HG03354 (cell line): Measurements from ENCODE around the gene TINAGL1.

Experiments
- ATAC-seq: cut with Tn5 transposase; IDR thresholded peaks from one replicate; pipeline ENCODE4 v1.9.1; 2021; ENCODE audit warnings: mild to moderate bottlenecking; ENCODE audit not compliant: unreplicated experiment, poor library complexity, severe bottlenecking

TINAGL1 gene

DNA sequence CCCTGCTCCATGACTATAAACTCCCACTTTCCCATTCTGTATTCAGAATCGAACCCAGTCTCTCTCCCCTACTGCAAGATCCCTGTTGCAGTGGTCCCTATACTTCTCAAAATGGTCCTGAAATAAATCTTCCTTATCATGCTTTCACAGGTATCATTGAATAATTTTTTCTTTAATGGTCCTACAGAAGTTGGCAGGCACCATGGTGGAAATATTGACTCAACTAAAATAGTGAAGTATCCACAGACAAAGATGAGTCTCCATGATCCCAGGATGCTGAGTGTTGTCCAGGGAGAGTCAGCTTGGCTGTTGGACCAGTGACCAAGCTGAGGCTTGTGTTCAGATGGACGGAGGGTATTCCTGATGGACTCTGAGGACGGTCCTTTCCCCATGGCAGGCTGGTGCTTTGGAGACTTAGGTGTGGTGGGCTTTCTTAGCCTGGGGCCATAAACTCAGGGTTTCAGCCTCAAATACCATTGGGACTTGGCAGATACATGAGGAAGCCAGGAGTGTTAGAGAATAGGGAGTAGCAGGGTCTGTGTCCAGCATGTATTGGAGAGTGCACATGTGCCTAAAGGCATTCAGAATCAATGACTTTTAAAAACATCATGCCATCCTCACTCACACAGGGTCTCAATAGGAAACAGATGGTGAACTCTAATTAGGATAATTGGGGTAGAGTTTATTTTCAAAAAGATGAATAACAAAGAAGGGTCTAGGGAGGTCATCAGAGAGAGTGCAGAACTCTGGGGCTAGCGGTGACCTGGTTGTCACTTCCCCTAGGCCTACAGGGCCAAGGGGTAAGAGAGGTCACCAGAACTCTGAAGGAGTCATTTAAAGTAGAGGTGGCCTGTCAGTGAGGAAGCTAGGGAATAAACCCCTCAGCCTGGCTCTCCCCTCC, 19.8 kb downstream of the TINAGL1 start:
- ATAC-seq: no peak

GRCh38 chr1:31596737-31597097, 20.4 kb downstream of the TINAGL1 start:
- no peak for ATAC-seq

- no peak for ATAC-seq
Measured at GRCh38 chr1:31598980-31599379, 22.7 kb downstream of the TINAGL1 start.

DNA sequence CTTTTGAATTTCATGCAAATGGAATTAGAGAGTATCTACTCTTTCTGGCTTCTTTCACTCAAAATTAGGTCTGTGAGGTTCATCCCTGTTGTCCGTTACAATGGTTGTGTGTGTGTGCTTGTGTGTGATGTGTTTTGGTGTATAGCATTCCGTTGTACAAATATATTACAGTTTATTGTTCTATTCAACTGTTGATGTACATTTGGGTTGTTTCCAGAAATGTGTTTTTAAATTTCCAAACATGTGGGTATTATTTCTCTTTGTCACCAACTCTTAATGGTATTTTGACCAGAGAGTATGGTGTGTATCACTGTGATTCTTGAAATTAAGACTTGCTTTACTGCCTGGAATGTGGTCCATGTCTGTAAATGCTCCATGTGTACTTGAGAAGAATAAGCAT, 24.3 kb downstream of the TINAGL1 start:
- no peak for ATAC-seq

- no peak for ATAC-seq
Measured at GRCh38 chr1:31602081-31602480, 25.8 kb downstream of the TINAGL1 start.

DNA sequence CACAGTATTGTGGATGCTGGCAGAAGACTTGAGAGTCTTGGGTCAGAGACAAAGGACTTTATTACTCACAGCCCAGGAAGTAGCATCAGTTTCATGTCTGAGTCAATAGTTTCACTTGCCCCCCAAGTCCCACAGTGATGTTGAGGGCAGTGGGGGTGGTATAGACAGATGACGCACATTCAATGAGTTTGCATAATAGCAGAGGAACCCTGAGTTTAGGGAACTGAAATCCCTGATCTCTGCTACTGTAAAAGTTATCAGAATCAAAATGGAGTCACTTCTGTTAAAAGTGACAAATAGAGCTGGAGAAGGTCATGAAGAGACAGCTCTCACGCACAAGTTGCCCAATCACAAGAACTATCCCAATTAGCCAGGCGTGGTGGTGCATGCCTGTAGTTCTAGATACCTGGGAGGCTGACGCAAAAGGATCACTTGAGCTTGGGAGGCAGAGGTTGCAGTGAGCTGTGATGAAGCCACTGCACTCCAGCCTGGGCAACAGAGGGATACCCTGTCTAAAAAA, 29.7 kb downstream of the TINAGL1 start:
- ATAC-seq: peak; percentile 98

GRCh38 chr1:31607360-31607759, 31.0 kb downstream of the TINAGL1 start:
- no peak for ATAC-seq

DNA sequence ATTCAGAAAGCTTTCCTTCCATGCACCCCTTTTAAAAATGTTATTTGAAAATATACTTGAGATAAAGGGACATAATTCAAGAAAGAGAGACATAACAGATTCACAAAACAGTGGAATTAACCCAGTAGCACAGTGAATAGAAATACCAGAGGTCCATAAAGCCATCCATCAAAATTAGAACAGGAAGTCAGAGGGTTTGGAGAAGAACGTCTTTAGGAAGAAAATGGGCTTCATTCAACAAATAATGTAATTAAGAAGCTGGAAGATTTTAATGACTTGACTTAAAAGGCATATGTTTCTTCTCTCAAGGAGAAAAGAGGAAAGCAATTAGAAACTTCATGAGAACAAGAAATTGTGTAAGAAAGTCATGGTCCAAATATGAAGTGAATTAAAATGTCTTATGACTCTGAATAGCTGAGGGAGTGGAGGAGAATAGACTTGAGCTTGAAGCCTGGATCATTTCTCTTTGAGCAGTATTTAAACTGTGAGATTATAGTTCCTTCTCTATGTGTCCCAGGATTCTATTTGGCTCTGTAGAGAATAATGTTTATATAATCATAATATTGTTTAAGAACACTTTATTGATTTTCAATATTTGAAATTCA, 33.3 kb downstream of the TINAGL1 start:
- ATAC-seq: no peak

DNA sequence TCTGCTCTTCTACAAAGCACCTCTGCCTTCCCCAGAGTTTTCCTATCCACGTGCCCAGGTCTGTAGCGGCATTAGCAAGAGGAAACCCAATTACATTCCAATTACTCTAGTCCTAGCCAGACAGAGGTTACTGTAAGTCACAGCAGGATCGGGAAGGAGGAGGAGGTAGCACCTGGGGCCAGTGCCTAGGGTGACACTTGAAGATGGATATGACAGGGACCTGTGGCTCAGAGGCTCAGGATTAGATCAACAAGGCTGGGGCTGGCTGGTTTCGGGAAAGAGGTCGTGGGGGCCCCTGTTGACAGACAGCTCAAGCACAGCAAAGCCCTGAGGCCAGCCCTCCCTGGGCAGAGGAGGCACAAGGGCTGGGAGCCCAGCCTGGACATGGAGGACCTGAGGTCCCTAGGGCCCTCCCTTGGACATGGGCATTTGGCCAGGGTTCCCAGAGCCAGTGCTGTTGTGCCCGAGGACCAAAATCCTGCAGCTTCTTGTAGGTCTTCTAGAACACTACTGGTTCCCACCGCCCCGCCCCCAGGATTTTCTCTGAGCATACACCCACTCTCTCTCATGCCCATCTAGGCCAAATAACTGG, 38.2 kb downstream of the TINAGL1 start:
- ATAC-seq: no peak

GRCh38 chr1:31615414-31615813, 39.1 kb downstream of the TINAGL1 start:
- no peak for ATAC-seq

DNA sequence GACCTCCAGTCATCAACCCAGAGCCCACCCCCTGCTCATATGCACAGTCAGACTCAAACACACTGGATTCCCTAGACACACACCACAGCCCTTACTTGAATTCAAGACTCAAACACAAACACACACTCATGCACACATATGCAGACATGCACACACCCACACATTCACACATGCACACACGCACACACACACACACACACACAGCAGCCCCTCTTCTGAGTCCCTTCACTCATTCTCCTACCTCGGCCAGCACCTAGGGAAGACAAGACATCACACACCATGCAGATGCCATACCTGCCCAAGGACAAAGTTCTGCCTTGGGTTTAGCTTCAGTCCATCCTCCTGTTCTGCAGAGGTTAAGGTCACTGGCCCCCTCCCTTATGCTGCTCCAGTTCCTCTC, 39.6 kb downstream of the TINAGL1 start:
- no peak for ATAC-seq

- ATAC-seq: peak; percentile 21
Measured at GRCh38 chr1:31617218-31617915, 41.1 kb downstream of the TINAGL1 start, which contains the start of gene HCRTR1. TSS of gene HCRTR1 (plus strand) at chr1:31617689. CDS start at chr1:31619193, 1,504 bp downstream.

GRCh38 chr1:31617916-31618746, 41.8 kb downstream of the TINAGL1 start:
- peak; percentile 72 for ATAC-seq

GRCh38 chr1:31618916-31619846, 42.9 kb downstream of the TINAGL1 start:
- no peak for ATAC-seq

- ATAC-seq: no peak
Measured at GRCh38 chr1:31620631-31621497, 44.5 kb downstream of the TINAGL1 start.

- no peak for ATAC-seq
Measured at GRCh38 chr1:31621498-31621820, 45.1 kb downstream of the TINAGL1 start.
